Neutrophil (primary cell): ENCODE measurements around the gene KCNH5.

Source experiments
- H3K27ac ChIP-seq: fragments of 200-600 bp; sonication (generic); 2 replicates; pipeline ENCODE4 v1.5.1; 2016; ENCODE audit warnings: mild to moderate bottlenecking, moderate library complexity
- H3K27me3 ChIP-seq: fragments of 200-600 bp; sonication (generic); 2 replicates; pipeline ENCODE4 v1.6.0; 2016; ENCODE audit warnings: mild to moderate bottlenecking
- H3K36me3 ChIP-seq: fragments of 200-600 bp; sonication (generic); 2 replicates; pipeline ENCODE4 v1.5.1; 2017
- H3K4me1 ChIP-seq, 2 experiments: fragments of 200-600 bp in 1 of 2; sonication (generic) in 1 of 2; 1 replicate in 1 of 2; 2 replicates in 1 of 2; pipeline versions ENCODE4 v1.5.1 to v1.6.1; 2013 to 2016; ENCODE audit warnings: low read depth in 1 of 2, low read length in 1 of 2, mild to moderate bottlenecking in 1 of 2, moderate library complexity in 1 of 2; ENCODE audit not compliant: control insufficient read depth in 1 of 2, insufficient read depth in 1 of 2
- H3K4me3 ChIP-seq, 2 experiments: fragments of 200-600 bp in 1 of 2; sonication (generic) in 1 of 2; 1 replicate in 1 of 2; 2 replicates in 1 of 2; pipeline ENCODE4 v1.5.1; 2013 to 2016; ENCODE audit warnings: low read depth in 1 of 2, low read length in 1 of 2, mild to moderate bottlenecking in 1 of 2, moderate library complexity in 1 of 2
- H3K9me3 ChIP-seq: fragments of 200-600 bp; sonication (generic); 2 replicates; pipeline ENCODE4 v1.5.1; 2016
- TF ChIP-seq, protein P1 (sequence below): fragments of 200-600 bp; sonication (generic); IDR thresholded peaks from 2 replicates; pipeline ENCODE4 v1.5.1; 2016; ENCODE audit warnings: antibody characterized with exemption

Gene KCNH5

DNA sequence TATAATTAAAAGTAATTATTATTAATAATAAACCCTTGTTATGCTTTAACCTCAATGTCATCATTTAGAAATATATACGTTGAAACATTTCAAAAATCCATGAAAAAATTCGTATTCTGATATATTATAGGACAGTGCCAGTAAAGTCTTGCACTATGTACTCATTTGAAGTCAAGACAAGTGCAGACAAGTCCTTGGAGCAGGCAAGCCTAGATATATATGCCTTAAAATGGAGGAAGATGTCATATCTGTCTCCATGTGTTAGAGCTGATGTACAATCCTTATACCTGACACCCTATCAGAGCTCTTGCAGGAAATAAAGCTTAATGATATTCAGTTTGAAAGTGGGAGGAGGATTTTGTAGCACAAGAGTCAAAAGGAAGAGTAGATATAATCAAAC is 310.4 kb downstream of the KCNH5 start:
- Histone ChIP-seq H3K4me3 (no peak overlapping the region), H3K4me1 (no peaks in the 10 kb centered on the region), H3K27me3 (no peaks in the 10 kb centered on the region), H3K9me3 (no peaks in the 10 kb centered on the region), H3K27ac (no peak overlapping the region), H3K36me3 (no peaks in the 10 kb centered on the region)
- TF ChIP-seq, protein P1, sequence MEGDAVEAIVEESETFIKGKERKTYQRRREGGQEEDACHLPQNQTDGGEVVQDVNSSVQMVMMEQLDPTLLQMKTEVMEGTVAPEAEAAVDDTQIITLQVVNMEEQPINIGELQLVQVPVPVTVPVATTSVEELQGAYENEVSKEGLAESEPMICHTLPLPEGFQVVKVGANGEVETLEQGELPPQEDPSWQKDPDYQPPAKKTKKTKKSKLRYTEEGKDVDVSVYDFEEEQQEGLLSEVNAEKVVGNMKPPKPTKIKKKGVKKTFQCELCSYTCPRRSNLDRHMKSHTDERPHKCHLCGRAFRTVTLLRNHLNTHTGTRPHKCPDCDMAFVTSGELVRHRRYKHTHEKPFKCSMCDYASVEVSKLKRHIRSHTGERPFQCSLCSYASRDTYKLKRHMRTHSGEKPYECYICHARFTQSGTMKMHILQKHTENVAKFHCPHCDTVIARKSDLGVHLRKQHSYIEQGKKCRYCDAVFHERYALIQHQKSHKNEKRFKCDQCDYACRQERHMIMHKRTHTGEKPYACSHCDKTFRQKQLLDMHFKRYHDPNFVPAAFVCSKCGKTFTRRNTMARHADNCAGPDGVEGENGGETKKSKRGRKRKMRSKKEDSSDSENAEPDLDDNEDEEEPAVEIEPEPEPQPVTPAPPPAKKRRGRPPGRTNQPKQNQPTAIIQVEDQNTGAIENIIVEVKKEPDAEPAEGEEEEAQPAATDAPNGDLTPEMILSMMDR: no peak

DNA sequence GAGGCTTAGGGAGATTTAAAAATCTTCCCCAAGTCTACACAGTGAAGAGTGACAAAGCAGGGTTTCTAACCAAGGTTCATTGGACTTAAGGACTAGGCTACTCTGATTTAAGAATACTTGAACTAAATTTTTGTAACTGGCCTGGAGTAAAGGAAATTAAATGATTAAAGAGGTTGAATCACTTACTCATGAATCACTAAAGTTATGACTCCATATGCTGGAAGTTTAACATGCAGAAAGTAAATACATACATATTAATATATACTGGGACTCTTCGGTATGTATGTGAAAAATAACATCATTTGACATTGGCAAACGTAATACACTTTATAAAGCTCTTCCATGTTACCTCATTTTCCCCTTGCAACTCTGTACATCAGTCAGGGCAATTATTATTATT is 322.9 kb downstream of the KCNH5 start:
- Histone ChIP-seq H3K27ac (no peak overlapping the region), H3K4me3 (no peak overlapping the region)

DNA sequence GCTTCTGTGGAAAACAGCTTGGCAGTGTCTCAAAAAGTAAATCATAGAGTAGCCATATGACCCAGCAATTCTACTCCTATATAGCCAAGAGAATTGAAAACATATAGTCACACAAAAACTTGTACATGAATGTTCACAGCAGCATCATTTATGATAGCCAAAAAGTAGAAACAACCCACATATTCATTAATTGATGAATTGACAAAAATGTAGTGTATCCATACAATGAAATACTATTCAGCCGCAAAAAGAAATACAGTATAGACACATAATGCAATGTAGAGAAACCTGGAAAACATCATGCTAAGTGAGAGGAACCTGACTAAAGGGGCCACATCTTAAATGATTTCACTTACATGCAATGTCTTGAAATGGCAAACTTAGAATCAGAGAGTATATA is 326.6 kb downstream of the KCNH5 start:
- Histone ChIP-seq H3K36me3 (no peaks in the 10 kb centered on the region), H3K9me3 (no peaks in the 10 kb centered on the region), H3K4me1 (no peaks in the 10 kb centered on the region), H3K27ac (no peak overlapping the region), H3K4me3 (no peak overlapping the region), H3K27me3 (no peaks in the 10 kb centered on the region)
- TF ChIP-seq, protein P1: no peak

More for the DNA sequence above, 322.9 kb downstream of the KCNH5 start:
- no peaks in the 10 kb centered on the region for H3K36me3 ChIP-seq
- H3K4me1 ChIP-seq: no peaks in the 10 kb centered on the region
- TF ChIP-seq, protein P1: no peak
- no peaks in the 10 kb centered on the region for H3K27me3 ChIP-seq
- no peaks in the 10 kb centered on the region for H3K9me3 ChIP-seq

DNA sequence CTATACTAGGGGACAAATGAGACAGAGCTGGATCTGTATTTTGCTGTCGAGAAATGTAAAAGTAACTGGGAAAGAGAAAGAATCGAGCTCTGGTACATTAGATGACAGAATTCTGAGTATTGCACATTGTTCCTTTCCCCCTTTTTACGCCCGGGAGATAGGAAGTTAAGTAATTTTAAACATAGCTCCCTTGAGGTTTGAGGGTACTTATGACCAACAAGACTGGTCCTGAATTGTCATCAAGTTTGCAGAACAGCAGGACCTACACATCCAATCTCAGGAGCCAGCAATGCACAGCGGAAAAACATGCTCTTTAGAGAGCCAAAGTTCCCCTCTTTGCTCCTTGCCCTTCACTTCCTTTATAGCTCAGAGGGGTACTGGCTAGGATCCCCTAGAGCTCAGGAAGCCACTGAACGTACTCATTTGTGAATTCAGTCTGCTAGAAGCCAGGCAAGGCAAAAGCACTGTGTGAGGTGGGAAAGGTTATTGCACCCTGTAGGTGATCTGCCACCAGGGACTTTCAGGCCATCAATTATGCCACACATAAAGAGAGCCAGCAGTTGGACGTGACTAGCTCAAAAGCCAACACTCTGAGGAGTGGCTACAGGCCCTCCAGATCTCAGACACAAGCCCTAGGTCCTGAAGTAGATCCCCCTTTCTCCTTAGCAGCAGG is 333.8 kb downstream of the KCNH5 start:
- Histone ChIP-seq H3K9me3 (no peaks in the 10 kb centered on the region), H3K4me3 (no peak overlapping the region), H3K27me3 (no peaks in the 10 kb centered on the region), H3K27ac (no peak overlapping the region), H3K36me3 (no peaks in the 10 kb centered on the region), H3K4me1 (no peaks in the 10 kb centered on the region)
- TF ChIP-seq, protein P1: no peak

DNA sequence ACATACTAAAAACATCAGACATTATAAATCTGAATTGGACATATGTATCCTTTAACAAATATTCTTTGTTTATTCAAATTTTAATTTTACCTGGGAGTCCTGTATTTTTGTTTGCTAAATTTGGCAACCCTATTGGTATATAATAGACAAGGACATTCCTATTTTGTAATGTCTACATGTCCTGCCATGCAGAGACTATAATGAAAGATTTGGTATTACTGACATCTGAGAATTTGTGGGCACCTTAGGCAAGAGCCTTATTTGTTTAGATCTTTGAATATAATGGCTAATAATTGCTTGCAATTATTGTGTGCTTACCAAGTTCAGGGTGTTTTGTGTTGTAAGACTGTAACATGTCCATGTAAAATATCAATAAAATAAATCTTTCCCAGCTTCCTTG is 334.4 kb downstream of the KCNH5 start:
- TF ChIP-seq, protein P1: no peak
- H3K27me3 ChIP-seq: no peaks in the 10 kb centered on the region
- H3K4me3 ChIP-seq: no peak overlapping the region
- H3K4me1 ChIP-seq: no peaks in the 10 kb centered on the region
- H3K36me3 ChIP-seq: no peaks in the 10 kb centered on the region
- no peak overlapping the region for H3K27ac ChIP-seq
- no peaks in the 10 kb centered on the region for H3K9me3 ChIP-seq
